ENCODE results near the gene TRAPPC2L. TPM values are rescaled to one million over a fixed set of nuclear protein-coding genes. Genes with fewer than 3 reads are reported as not detected.

TRAPPC2L gene
- total and polyA plus RNA-seq, 2 of the 13 experiments (the other 11 are each of a cell fraction or from before 2014, with no cell fraction given): 96.3 to 107 TPM

GRCh38 chr16:88856828-88857727 is at the start of gene TRAPPC2L, which contains the start of gene GALNS (continued):
- TF ChIP-seq THRA (CRISPR knock-in tag; IDR thresholded peaks at IDR 0.05; ENCODE audit: borderline replicate concordance): peak; percentile 33; the same call in 1 of the 2 replicates
- TF ChIP-seq ZNF687 (CRISPR knock-in tag; IDR thresholded peaks at IDR 0.05): peak; percentile 80
- TF ChIP-seq ZNF468 (CRISPR knock-in tag; IDR thresholded peaks at IDR 0.05): 0 out of 2 replicates have a peak, but pooled peaks have one; percentile 61
- TF ChIP-seq GMEB2 (CRISPR knock-in tag; IDR thresholded peaks at IDR 0.05; ENCODE audit: low read depth): peak; percentile 60; the same call in 1 of the 2 replicates
- TF ChIP-seq PLSCR1 (CRISPR knock-in tag; IDR thresholded peaks at IDR 0.05; ENCODE audit: borderline replicate concordance): no peak; the same call in 1 of the 2 replicates
- TF ChIP-seq ZMYM3 (CRISPR knock-in tag; IDR thresholded peaks at IDR 0.05): no peak
- TF ChIP-seq RFX3 (CRISPR knock-in tag; IDR thresholded peaks at IDR 0.05): peak; percentile 83
- no peak for TF ChIP-seq FOXA1 (IDR thresholded peaks at IDR 0.05)
- peak; percentile 50 for TF ChIP-seq FOXA1 (CRISPR knock-in tag; IDR thresholded peaks at IDR 0.05)
- no peak for TF ChIP-seq MAFK (conservative IDR thresholded peaks at IDR 0.05 in 1 of 2, IDR thresholded peaks at IDR 0.05 in 1 of 2; ENCODE audit: low read length in 2 of 2)
- no peak for TF ChIP-seq MATR3 (CRISPR knock-in tag; IDR thresholded peaks at IDR 0.05)
- TF ChIP-seq CERS6 (CRISPR knock-in tag; IDR thresholded peaks at IDR 0.05): no peak
- TF ChIP-seq KAT7 (CRISPR knock-in tag; IDR thresholded peaks at IDR 0.05; ENCODE audit: borderline replicate concordance): no peak; the same call in 1 of the 2 replicates
- TF ChIP-seq DNMT1 (CRISPR knock-in tag; IDR thresholded peaks at IDR 0.05): peak; percentile 91; the same call in 1 of the 2 replicates
- TF ChIP-seq JARID2 (CRISPR knock-in tag; IDR thresholded peaks at IDR 0.05; ENCODE audit: insufficient replicate concordance): peak; percentile 92
- 0 out of 2 replicates have a peak, but pooled peaks have one; percentile 76 for TF ChIP-seq ZNF749 (CRISPR knock-in tag; IDR thresholded peaks at IDR 0.05; ENCODE audit: borderline replicate concordance)
- TF ChIP-seq HOXA9 (CRISPR knock-in tag; IDR thresholded peaks at IDR 0.05; ENCODE audit: borderline replicate concordance): peak; percentile 42; the same call in 1 of the 2 replicates
- TF ChIP-seq POLR2AphosphoS2 (IDR thresholded peaks at IDR 0.05; ENCODE audit: low read depth, low read length): no peak
- 0 out of 2 replicates have a peak, but pooled peaks have one; percentile 75 for TF ChIP-seq MAF1 (CRISPR knock-in tag; IDR thresholded peaks at IDR 0.05; ENCODE audit: borderline replicate concordance)

Measured in HepG2 (cell line).